DLD1 (cell line): ENCODE data around the gene UTS2B.

Experiments
- in situ Hi-C: cut with HindIII; loops from 2 replicates; pipeline ENCODE4 v1.10.0; 2017; ENCODE audit warnings: low sequenced_read_pairs

The UTS2B gene

GRCh38 chr3:191244242-191244867 lies 86.0 kb downstream of the UTS2B start:
- in situ Hi-C loops, result no loop called here

DNA sequence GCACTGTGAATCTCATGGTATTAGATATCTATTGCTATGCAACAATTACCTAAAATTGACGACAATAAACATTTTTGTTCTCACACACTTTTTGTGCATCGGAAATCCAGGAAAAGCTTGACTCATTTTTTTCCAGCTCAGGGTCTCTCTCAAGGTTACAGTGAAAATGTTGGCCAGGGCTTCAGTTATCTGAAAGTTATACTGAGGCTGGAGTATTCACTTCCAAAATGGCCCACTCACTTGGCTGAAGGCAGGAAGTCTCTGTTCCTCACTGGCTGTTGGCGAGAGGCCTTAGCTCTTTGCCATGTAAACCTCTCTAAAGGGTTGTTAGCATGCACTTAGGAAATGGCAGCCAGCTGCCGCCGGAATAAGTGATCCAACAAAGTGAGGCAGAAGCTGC lies 89.8 kb downstream of the UTS2B start:
- in situ Hi-C loops, result no loop called here

DNA sequence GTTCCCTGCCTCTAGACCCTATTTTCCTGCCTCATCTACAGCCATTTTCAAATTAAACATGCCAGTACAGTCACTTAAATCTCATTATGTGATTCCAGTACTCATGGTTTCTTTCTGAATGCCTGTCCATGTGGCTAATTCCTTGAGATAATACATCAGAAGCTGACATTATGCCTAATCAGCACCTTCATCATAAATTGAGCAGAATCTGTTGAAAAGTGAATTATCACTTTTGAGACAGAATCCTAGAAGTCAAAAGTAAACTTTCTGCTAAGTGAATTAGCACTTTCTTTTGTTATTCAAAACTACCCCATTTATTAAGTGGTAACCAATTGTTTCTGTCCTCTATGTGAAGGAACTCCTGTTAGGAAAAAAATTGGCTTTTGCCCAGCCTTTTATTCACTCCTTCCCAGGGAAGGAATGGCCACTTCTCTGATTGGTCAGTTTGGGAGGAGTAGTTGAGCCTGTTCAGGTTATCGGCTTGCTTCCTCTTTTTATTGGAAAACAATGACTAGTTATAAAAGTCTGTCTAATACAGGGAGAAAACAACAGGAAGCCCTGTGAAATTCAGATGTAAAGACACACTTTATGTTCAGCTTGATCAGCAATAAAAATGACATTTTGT lies 90.8 kb downstream of the UTS2B start:
- in situ Hi-C loops, result no loop called here

DNA sequence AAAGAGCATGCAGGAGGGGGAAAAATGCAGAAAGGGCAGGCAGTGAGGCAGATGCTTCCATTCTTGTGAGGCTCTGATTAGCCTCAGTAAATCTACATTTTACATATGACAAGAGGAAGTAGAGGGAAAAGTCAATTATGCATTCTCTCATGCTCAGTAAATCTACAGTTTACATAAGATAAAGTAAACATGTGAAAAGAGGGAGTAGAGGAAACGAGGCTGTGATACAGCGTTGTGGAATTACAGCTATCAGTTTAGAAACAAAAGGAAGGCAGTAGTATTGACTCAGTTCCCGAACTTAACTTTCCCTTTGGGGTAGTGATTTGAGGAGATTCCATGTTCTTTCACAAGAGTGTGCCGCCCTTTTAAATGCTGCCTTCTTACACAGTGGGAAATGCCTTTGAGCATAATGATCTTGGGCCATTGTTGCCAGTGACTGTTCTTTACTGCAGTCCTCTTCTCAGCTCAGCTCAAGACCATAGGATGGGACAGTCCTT lies 92.0 kb downstream of the UTS2B start:
- in situ Hi-C loops, result no loop called here

DNA sequence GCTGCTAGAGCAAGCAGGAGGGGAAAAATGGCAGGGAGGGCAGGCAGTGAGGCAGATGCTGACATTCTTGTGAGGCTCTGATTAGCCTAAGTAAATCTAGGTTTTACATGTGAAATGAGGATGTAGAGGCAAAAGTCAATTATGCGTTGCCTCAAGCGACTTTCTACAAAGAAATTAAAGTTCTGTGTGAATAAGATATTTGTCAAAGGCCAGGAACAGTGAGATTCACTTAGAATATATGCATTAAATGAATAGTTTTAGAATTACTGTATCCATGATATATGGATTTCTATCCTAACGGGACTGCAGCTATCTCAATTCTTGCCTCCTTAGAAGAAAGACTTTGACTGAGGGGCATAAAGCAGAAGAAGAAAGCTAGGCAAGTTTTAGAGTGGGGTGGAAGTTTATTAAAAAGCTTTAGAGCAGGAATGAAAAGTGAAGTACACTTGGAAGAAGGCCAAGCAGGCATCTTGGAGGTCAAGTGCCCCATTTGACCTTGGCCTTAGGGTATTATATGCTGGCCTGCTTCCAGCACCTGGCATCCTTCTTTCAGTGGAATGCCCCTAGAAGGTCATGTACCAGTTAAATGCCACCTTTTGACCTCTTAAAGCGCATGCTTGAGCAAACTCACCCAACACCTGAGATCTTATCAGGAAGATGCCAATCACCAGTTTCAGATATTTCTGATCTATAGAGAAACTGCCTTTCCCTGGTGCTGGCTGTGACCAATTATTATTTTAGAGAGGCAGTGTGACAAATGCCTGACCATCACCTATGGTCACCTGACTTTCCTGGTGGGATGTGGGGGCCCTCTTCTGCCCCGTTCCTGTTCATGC lies 93.1 kb downstream of the UTS2B start:
- in situ Hi-C loops, result no loop called here

GRCh38 chr3:191236646-191237045 lies 93.7 kb downstream of the UTS2B start:
- in situ Hi-C loops, result no loop called here

GRCh38 chr3:191235331-191236314 lies 94.7 kb downstream of the UTS2B start:
- in situ Hi-C loops, result no loop called here

GRCh38 chr3:191234216-191234615 lies 96.1 kb downstream of the UTS2B start:
- in situ Hi-C loops, result no loop called here

GRCh38 chr3:191227541-191227940 lies 102.8 kb downstream of the UTS2B start:
- in situ Hi-C loops, result no loop called here

DNA sequence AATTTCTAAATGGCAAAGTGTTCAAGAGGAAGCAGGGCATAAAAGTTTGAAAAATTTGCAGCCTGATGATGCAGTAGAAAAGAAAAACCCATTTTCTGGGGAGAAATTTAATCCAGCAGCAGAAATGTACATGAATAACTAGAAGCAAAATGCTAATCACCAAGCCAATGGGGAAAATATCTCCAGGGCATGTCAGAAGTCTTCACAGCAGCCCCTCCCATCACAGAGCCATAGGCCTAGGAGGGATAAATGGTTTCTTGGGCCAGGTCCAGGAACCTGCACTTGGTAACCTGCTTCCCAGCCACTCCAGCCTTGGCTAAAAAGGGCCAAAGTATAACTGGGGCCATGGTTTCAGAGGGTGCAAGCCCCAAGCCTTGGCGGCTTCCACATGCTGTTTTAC lies 108.7 kb downstream of the UTS2B start:
- in situ Hi-C loops, result no loop called here

GRCh38 chr3:191220908-191221307 lies 109.4 kb downstream of the UTS2B start:
- in situ Hi-C loops, result no loop called here

- in situ Hi-C loops, result no loop called here
Observed at GRCh38 chr3:191217301-191217700, 113.0 kb downstream of the UTS2B start.
